Activated naive CD4-positive, alpha-beta T cell treated with anti-CD3 and anti-CD28 coated beads, Interleukin-2, amount 10 ng/mL, durations not matched to agents 7 days and 5 days (primary cell): ENCODE results near the gene IL20.
A peak's percentile ranks its signal among the peaks of the same experiment; 100 is the strongest.

Source experiments
- CTCF ChIA-PET: fragments of 350-600 bp; sonication (Branson Sonifier 250); formaldehyde crosslinking; loops from one replicate; lab custom pipeline; 2021; ENCODE audit warnings: antibody characterized with exemption; lab: Charles Lee
- DNase-seq: peaks from one replicate; pipeline ENCODE4 v3.0.0-alpha.2; 2020
- H3K27ac Mint-ChIP-seq: one replicate; pipeline ENCODE4 v1.8.0; 2021; ENCODE audit warnings: mild to moderate bottlenecking, moderate library complexity, mixed read lengths
- H3K27me3 Mint-ChIP-seq: one replicate; pipeline ENCODE4 v1.8.0; 2021; ENCODE audit warnings: mild to moderate bottlenecking, mixed read lengths
- H3K36me3 Mint-ChIP-seq: one replicate; pipeline ENCODE4 v1.8.0; 2021; ENCODE audit warnings: mixed read lengths
- H3K4me1 Mint-ChIP-seq: one replicate; pipeline ENCODE4 v1.8.0; 2021; ENCODE audit warnings: mixed read lengths
- H3K4me3 Mint-ChIP-seq: one replicate; pipeline ENCODE4 v1.8.0; 2021; ENCODE audit warnings: mild to moderate bottlenecking, moderate library complexity, mixed read lengths
- H3K9me3 Mint-ChIP-seq: one replicate; pipeline ENCODE4 v1.8.0; 2021; ENCODE audit warnings: mixed read lengths

IL20 gene

DNA sequence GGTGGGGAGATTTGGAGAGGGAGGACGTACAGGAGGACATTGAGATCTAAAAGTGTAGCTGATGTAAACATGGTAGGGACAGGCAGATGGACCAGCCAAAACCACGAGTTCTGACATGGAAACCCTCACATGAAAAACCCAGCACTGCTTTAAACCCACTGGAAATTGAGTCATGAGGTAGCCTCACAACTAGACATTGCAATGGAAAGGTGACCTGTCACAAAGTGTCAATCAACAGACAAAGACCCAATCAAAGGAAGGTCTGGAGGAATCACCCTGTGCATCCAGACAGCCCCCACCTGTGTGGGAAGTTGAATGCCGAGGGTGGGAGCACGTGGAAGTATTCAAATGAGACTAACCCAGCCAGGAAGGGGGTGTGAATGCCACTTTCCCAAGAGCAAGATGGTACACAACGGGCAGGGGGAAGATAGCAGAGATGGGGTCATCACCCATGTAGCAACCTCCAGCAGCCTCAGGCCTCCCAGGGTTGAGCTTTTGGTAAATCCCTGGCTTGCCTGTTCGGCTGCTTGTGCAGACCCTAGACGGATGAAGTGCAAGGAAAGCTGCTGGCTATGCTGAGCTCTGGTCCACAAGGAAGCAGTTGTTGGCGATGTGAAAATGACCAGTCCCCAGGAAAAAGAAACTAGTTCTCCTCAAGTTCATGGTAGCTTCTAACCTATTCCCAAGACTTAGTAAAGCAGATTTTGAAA is 50.7 kb downstream of the IL20 start:
- peaks cover 89% of the 10 kb centered on the region for H3K36me3 Mint-ChIP-seq
- no peak for DNase-seq
- CTCF ChIA-PET, result interaction anchor here (0.9 to 13.0 kb wide), 6 partner anchors 17 to 185 kb away, joined by 3 to 233 read pairs (median 146); no protein-coding TSS in a partner anchor
- peaks cover 87% of the 10 kb centered on the region for H3K4me1 Mint-ChIP-seq
- H3K27ac Mint-ChIP-seq, result peak overlapping the region; percentile 26
- no peaks in the 10 kb centered on the region for H3K27me3 Mint-ChIP-seq
- no peaks in the 10 kb centered on the region for H3K9me3 Mint-ChIP-seq
- H3K4me3 Mint-ChIP-seq, result peak overlapping the region; percentile 30

DNA sequence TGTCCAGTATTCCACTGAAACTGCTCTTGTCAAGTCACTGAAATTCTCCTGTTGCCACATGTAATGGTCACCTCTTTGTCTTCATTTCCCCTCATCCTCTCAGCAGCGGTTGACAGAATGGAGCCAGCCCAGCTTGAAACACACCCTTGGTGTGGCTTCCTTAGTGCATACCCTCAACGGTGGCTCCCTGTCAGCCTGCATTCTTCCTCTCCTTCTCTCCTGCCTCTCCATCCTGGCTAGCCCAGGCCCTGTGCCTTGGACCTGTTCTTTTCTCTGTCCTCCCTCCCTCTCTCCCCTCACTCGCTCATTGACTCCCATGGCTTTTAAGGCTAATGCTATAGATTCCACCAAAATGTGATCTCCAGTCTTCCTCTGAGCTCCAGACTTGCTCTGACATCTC is 52.7 kb downstream of the IL20 start:
- no peak for DNase-seq
- H3K36me3 Mint-ChIP-seq, result peaks cover 73% of the 10 kb centered on the region
- CTCF ChIA-PET, result interaction anchor here (0.9 to 13.0 kb wide), 12 partner anchors 9 to 259 kb away, joined by 3 to 216 read pairs (median 6); partner anchors contain the start of gene IL20
- no peak overlapping the region for H3K4me3 Mint-ChIP-seq
- peaks cover 69% of the 10 kb centered on the region for H3K4me1 Mint-ChIP-seq
- peak overlapping the region; percentile 46 for H3K27ac Mint-ChIP-seq
- no peaks in the 10 kb centered on the region for H3K27me3 Mint-ChIP-seq
- H3K9me3 Mint-ChIP-seq, result no peaks in the 10 kb centered on the region
